BJ (cell line): ENCODE results near the gene SEMA4C. TPM values are rescaled to one million over a fixed set of nuclear protein-coding genes. Genes with fewer than 3 reads are reported as not detected.

Experiments
- CTCF ChIA-PET: fragments of 350-600 bp; formaldehyde crosslinking; extraction: SDS; loops from one replicate; lab custom pipeline; 2021; ENCODE audit warnings: antibody characterized with exemption, inconsistent platforms; lab: Yijun Ruan, JAX
- POLR2A ChIA-PET: fragments of 300-600 bp; sonication (Branson Sonifier 250); formaldehyde crosslinking; extraction: SDS; loops from one replicate; lab custom pipeline; 2021; ENCODE audit warnings: antibody characterized with exemption; lab: Charles Lee
- DNase-seq: peaks from one replicate; pipeline ENCODE4 v3.0.0-alpha.2; 2011; ENCODE audit warnings: low read depth
- H3K27me3 ChIP-seq: 2 replicates; pipeline ENCODE4 v1.6.0; 2011; ENCODE audit warnings: low read length; ENCODE audit not compliant: control insufficient read depth, insufficient read depth
- H3K36me3 ChIP-seq: 2 replicates; pipeline ENCODE4 v1.5.1; 2011; ENCODE audit warnings: low read length; ENCODE audit not compliant: control insufficient read depth, insufficient read depth
- H3K4me3 ChIP-seq: 2 replicates; pipeline ENCODE4 v1.5.1; 2011; ENCODE audit warnings: low read depth, mild to moderate bottlenecking, control low read depth, low read length
- polyA plus RNA-seq: library from polyadenylated mRNA; depleted of rRNA; stranded (reverse); fragments of >200 nt; gene quantifications from 2 replicates; pipeline ENCODE4 v1.2.3, GENCODE V29; 2011
- TF ChIP-seq, protein P1 (sequence below): IDR thresholded peaks from 2 replicates; pipeline ENCODE4 v1.5.1; 2011; ENCODE audit warnings: low read depth, mild to moderate bottlenecking, control low read depth, inconsistent platforms, low read length, moderate library complexity; ENCODE audit not compliant: insufficient read depth

Gene SEMA4C
- polyA plus RNA-seq, 1 experiment = 29.7 TPM

DNA sequence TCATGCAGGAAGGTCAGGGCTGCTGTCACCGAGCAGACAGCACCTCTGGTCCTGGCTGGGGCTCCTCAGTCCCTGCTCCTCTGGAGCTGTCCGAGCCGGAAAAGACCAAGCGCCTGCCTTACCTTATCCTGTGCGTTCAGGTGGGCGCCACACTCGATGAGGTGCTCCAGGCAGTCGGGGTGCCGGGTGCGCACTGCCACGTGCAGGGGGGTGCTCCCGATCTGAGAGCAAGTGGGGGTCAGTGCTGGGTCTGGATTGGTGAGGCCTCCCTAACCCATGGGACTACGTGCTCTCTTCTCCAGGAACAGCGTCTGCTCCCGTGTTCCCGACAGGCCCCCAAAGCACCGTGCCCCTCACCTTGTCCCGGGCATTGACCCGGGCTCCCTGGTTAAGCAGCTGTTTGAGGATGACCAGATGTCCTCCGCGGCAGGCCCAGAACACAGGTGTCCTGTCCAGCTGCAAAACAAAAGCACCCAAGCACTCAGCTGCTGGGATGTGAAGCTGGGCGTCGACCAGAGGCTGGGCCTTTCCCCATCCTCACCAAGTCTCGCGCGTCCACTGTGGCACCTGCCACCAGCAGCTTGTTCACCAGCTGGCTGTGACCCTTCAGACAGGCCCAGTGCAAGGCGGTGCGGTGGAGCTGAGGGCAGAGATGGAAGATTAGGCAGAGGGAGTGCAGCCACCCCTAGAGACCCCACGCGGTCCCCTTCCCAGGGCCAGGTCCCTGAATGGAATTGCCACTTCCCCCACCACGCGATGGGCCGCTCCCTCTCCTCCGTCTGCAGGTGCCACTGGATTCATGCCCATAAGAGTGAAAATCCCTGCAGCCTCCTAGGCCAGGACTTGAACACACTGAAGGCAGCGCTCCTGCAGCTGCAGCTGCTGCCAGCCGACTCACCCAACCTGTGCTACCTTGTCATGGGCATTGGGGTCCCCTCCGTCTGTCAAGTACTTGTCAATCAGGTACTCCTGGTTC lies 29.7 kb downstream of the SEMA4C start:
- TF ChIP-seq, protein P1, sequence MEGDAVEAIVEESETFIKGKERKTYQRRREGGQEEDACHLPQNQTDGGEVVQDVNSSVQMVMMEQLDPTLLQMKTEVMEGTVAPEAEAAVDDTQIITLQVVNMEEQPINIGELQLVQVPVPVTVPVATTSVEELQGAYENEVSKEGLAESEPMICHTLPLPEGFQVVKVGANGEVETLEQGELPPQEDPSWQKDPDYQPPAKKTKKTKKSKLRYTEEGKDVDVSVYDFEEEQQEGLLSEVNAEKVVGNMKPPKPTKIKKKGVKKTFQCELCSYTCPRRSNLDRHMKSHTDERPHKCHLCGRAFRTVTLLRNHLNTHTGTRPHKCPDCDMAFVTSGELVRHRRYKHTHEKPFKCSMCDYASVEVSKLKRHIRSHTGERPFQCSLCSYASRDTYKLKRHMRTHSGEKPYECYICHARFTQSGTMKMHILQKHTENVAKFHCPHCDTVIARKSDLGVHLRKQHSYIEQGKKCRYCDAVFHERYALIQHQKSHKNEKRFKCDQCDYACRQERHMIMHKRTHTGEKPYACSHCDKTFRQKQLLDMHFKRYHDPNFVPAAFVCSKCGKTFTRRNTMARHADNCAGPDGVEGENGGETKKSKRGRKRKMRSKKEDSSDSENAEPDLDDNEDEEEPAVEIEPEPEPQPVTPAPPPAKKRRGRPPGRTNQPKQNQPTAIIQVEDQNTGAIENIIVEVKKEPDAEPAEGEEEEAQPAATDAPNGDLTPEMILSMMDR = no peak
- ChIA-PET POLR2A (no interaction called here), CTCF (interaction anchor here (1.1 to 2.4 kb wide), 3 partner anchors 18 to 111 kb away, joined by 3 to 7 read pairs (median 5); partner anchors contain the start of genes ANKRD39 and CNNM3)
- no peaks in the 10 kb centered on the region for H3K27me3 ChIP-seq
- H3K4me3 ChIP-seq = no peak overlapping the region
- no peak for DNase-seq
- H3K36me3 ChIP-seq = no peaks in the 10 kb centered on the region; the same call in 1 of the 2 replicates

DNA sequence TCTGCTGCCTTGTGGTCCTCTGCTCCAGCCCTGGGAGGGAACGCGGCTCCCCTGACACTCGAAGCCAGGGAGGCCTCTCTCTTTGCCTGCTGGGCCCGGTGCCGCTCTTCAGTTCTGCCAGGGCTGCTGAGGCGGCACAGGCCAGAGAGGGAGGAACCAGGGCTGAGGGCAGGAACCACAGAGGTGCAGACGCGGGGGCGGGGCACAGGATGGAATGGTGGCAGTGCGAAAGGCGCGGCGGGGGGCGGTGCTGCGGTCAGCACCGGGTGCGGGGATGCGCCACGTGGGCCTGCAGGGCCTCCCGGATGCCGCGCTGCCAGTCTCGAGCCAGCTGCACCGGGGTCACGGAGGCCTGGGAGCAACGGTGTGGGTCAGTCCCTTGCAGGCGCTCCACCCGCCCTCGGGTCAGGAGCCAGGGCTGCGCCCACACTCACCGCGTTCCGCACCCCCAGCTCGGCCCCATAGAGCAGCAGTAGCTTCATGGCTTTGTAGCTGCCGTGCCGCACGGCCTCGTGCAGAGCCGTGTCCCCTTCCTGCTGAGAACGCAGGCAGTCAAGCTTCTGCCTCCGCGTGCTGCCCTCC lies 30.5 kb downstream of the SEMA4C start:
- ChIA-PET POLR2A (no interaction called here), CTCF (interaction anchor here (1.1 to 2.4 kb wide), 3 partner anchors 19 to 112 kb away, joined by 3 to 7 read pairs (median 5); partner anchors contain the start of genes ANKRD39 and CNNM3)
- no peak for DNase-seq
- H3K27me3 ChIP-seq = no peaks in the 10 kb centered on the region
- TF ChIP-seq, protein P1 = no peak
- no peaks in the 10 kb centered on the region; the same call in 1 of the 2 replicates for H3K36me3 ChIP-seq
- no peak overlapping the region for H3K4me3 ChIP-seq

DNA sequence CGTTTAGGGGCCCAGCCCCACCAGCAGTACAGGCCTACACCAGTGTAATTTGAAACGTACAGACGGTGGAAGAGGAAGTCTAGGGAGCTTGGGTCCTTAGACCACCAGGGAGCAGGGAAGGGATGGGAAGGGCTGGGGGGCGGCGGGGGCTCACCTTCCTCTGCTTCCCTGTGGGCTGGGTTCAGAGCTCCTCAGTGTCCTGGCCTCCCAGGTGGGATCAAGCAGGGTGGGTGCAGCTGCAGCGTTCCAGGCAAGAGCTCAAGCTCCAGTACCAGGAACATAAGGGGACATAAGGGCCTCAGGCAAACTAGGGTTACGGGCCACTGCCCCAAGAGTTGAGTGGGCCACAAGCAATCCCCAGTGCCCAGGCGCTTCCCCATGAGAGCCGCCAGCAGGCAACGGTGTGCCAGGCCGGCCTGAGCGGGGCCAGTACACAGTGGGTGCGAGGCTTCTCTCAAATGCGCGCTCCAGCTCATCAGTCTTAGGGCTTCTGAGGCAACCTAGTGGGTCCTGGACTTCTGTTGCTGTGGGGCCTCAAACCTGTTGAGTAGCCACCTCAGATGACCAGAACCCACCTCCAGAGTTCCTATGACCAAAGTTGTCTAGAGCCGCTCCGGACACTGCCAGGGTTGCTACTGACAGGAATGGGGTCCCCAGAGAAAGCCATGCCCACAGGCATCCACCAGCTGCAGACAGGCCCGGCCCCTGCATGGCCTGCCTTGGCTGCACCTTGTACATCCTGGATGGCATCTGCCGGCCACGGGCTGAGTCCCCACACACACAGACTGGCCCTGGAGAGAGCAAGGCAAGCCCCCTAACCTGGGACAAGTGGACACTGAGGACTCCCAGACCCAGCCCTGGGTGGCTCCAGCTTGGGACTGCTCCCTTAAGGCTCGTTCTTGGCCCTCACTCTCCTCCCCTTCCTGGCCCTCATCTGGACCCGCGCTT lies 31.3 kb downstream of the SEMA4C start:
- Histone ChIP-seq H3K36me3 (no peaks in the 10 kb centered on the region; the same call in 1 of the 2 replicates), H3K4me3 (no peak overlapping the region), H3K27me3 (no peaks in the 10 kb centered on the region)
- DNase-seq = no peak
- POLR2A ChIA-PET = no interaction called here
- TF ChIP-seq, protein P1 = no peak
- CTCF ChIA-PET = interaction anchor here (0.8 to 2.4 kb wide), 4 partner anchors 19 to 113 kb away, joined by 3 to 7 read pairs (median 4); partner anchors contain the start of genes ANKRD39 and CNNM3

DNA sequence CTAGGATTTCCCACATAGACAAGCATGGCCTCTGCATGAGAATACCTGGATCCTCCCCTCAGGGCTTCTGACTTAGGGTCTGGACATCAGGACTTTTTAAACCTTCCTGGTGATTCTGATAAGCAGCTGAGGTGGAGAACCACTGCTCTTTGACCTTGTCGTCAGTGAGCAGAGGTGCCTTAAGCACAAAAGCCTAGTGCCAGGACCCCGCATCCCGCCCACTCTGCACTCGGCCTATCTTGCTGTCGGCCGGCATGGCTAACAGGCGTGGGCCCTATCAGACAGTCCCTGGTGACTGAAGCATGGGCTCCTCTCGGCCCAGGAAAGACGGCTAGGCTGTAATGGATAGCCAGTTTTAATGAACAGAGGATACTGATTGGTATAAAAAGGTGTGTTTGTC lies 32.3 kb downstream of the SEMA4C start:
- no peaks in the 10 kb centered on the region for H3K27me3 ChIP-seq
- H3K4me3 ChIP-seq = no peak overlapping the region
- no peak for DNase-seq
- CTCF ChIA-PET = no interaction called here
- TF ChIP-seq, protein P1 = no peak
- H3K36me3 ChIP-seq = no peaks in the 10 kb centered on the region; the same call in 1 of the 2 replicates
- POLR2A ChIA-PET = no interaction called here
